ENCODE measurements around the gene C22orf42. TPM values are rescaled to one million over a fixed set of nuclear protein-coding genes. Genes with fewer than 3 reads are reported as not detected.
"Not testable (repeated sequence)": the region's sequence is repeated elsewhere in the genome, so short reads cannot be mapped to it uniquely, and the experiment has no call there.

C22orf42 gene
- total RNA-seq, 4 donors from 2014 or later: not detected

- H3K27ac ChIP-seq; intact Hi-C loops (cut with DNase I; ENCODE audit: low total_unique reads); H3K4me1 ChIP-seq; H3K4me3 ChIP-seq; H3K9me3 ChIP-seq; DNase-seq; H3K27me3 ChIP-seq; H3K36me3 ChIP-seq: not testable (repeated sequence)
Observed at GRCh38 chr22:32191021-32191420, 31.9 kb upstream of the C22orf42 start.

- H3K9me3 ChIP-seq: no peaks in the 10 kb centered on the region
- H3K27ac ChIP-seq: no peak overlapping the region
- intact Hi-C loops (cut with DNase I; ENCODE audit: low total_unique reads): no loop called here
- H3K4me1 ChIP-seq: no peaks in the 10 kb centered on the region
- no peaks in the 10 kb centered on the region for H3K27me3 ChIP-seq
- no peak for TF ChIP-seq POLR2A (IDR thresholded peaks at IDR 0.05)
- TF ChIP-seq, protein P1, sequence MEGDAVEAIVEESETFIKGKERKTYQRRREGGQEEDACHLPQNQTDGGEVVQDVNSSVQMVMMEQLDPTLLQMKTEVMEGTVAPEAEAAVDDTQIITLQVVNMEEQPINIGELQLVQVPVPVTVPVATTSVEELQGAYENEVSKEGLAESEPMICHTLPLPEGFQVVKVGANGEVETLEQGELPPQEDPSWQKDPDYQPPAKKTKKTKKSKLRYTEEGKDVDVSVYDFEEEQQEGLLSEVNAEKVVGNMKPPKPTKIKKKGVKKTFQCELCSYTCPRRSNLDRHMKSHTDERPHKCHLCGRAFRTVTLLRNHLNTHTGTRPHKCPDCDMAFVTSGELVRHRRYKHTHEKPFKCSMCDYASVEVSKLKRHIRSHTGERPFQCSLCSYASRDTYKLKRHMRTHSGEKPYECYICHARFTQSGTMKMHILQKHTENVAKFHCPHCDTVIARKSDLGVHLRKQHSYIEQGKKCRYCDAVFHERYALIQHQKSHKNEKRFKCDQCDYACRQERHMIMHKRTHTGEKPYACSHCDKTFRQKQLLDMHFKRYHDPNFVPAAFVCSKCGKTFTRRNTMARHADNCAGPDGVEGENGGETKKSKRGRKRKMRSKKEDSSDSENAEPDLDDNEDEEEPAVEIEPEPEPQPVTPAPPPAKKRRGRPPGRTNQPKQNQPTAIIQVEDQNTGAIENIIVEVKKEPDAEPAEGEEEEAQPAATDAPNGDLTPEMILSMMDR (IDR thresholded peaks at IDR 0.05): no peak
- DNase-seq: no peak
- H3K36me3 ChIP-seq: no peaks in the 10 kb centered on the region
- H3K4me3 ChIP-seq: no peak overlapping the region
Observed at GRCh38 chr22:32185821-32186220, 26.7 kb upstream of the C22orf42 start.

DNA sequence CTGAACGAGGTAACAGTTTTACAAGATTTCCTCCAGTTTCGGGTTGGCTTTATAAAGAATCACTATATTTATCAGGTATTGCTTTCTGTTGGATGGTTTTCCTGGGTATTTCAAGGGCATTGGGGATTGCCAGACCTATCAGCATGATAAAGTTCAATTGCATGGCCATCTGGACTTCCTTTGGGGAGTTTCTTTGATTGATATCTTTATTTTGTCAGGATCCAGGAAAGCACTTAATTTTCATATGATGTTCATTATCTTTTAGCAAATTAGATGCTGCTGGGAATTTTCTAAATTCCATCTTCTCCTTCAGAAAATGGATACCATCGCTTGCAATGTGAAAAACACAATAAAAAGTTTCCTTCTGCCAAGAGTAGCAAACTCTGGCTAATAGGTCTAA is 24.5 kb upstream of the C22orf42 start:
- intact Hi-C loops (cut with DNase I; ENCODE audit: low total_unique reads): no loop called here
- DNase-seq: no peak
- no peak overlapping the region for H3K27ac ChIP-seq
- H3K4me3 ChIP-seq: no peak overlapping the region
- H3K4me1 ChIP-seq: no peaks in the 10 kb centered on the region
- H3K9me3 ChIP-seq: no peaks in the 10 kb centered on the region
- H3K36me3 ChIP-seq: no peaks in the 10 kb centered on the region
- TF ChIP-seq POLR2A (IDR thresholded peaks at IDR 0.05): no peak
- TF ChIP-seq, protein P1 (IDR thresholded peaks at IDR 0.05): no peak
- H3K27me3 ChIP-seq: no peaks in the 10 kb centered on the region

DNA sequence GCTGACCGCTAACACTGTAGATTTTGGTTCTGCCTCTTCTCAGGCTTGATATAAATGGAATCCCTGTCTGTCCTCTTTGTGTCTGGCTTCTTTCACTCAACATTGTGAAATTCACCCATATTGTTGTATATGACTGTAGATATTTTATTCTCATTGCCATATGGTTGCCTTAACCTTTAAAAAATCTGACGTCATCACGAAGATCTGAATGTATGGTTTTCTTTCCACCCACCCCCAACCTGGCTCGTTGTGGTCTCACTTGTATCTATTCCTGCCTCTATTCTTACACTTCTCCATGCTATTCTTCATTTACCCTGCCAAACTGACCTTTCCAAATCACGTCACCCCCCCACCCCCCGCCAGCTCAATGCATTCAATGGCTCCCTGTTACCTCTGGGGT is 21.9 kb upstream of the C22orf42 start:
- no peaks in the 10 kb centered on the region for H3K4me1 ChIP-seq
- intact Hi-C loops (cut with DNase I; ENCODE audit: low total_unique reads): no loop called here
- DNase-seq: no peak
- no peaks in the 10 kb centered on the region for H3K27me3 ChIP-seq
- TF ChIP-seq POLR2A (IDR thresholded peaks at IDR 0.05): no peak
- TF ChIP-seq, protein P1 (IDR thresholded peaks at IDR 0.05): no peak
- H3K9me3 ChIP-seq: no peaks in the 10 kb centered on the region
- no peak overlapping the region for H3K27ac ChIP-seq
- no peaks in the 10 kb centered on the region for H3K36me3 ChIP-seq
- H3K4me3 ChIP-seq: no peak overlapping the region

DNA sequence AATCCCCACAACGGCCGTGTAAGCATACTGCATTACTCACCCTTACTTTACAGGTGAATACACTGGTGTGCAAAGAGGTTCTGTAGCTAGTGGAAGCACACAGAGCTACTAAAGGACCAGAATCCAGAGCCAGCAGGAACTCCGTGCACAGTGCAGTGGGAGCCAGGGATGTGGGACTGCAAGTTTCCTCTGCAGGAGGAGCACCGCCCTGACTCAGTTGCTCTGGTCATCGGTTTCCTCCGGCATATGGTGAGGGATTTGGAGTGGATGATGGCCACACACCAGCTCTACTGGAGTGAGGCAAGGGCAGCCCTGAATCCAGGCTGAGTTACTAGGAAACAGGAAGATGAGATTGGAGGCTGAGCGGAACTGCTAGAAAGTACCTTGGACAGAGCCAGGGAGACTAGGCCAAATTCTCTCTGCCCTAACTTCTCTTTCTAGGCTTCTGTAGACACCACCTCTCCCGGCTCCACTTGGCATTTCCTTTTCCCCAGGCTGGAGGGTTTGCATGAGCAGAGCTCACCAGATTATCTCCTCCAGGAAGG is 18.2 kb upstream of the C22orf42 start:
- no peak overlapping the region for H3K4me3 ChIP-seq
- no peaks in the 10 kb centered on the region for H3K9me3 ChIP-seq
- intact Hi-C loops (cut with DNase I; ENCODE audit: low total_unique reads): no loop called here
- H3K27ac ChIP-seq: no peak overlapping the region
- H3K4me1 ChIP-seq: no peaks in the 10 kb centered on the region
- no peak for DNase-seq
- no peaks in the 10 kb centered on the region for H3K36me3 ChIP-seq
- TF ChIP-seq, protein P1 (IDR thresholded peaks at IDR 0.05): no peak
- no peak for TF ChIP-seq POLR2A (IDR thresholded peaks at IDR 0.05)
- no peaks in the 10 kb centered on the region for H3K27me3 ChIP-seq
